ENCODE results near the gene TNFAIP8. TPM values are rescaled to one million over a fixed set of nuclear protein-coding genes. Genes with fewer than 3 reads are reported as not detected.

Gene TNFAIP8
- total RNA-seq, 1 experiment from 2014 or later = 7.3 TPM

DNA sequence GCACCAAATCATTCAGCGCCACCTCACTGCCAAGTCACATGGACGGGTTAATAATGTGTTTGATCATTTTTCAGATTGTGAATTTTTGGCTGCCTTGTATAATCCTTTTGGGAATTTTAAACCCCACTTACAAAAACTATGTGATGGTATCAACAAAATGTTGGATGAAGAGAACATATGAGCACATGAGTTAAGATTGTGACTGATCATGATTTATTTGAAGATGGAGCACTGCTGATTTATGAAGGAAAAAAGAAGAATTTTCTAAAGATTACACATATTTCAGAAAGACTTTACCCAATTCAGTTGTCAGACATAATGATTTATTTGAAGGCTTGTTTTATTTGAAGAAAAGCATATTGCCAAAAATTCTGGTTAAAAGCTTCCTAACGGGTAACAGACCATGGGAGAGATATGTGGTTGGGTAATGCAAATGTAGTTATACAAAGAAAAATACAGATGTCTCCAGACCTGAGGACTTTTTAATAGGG lies 37.4 kb downstream of the TNFAIP8 start:
- Histone ChIP-seq H2BK15ac (ENCODE audit: low read depth, low read length) (no peak overlapping the region), H3T11ph (ENCODE audit: low read length) (no peak overlapping the region), H3K79me2 (ENCODE audit: insufficient read depth, low read length) (no peaks in the 10 kb centered on the region), H3K9ac (ENCODE audit: extremely low read depth, insufficient read length, low read length) (no peak overlapping the region), H4K5ac (ENCODE audit: insufficient read length, low read depth, low read length) (no peak overlapping the region), H3K4me1 (ENCODE audit: insufficient read depth, low read length) (peaks cover 10% of the 10 kb centered on the region), H4K8ac (replicated peaks; ENCODE audit: insufficient read length, low read depth, low read length) (no peak overlapping the region), H3K4me2 (ENCODE audit: insufficient read depth, insufficient read length, low read length) (no peak overlapping the region), H3K79me1 (ENCODE audit: insufficient read depth, low read depth, low read length, poor library complexity, severe bottlenecking) (no peaks in the 10 kb centered on the region), H3K27ac (ENCODE audit: insufficient read length, low read depth, low read length) (no peak overlapping the region), H3K14ac (ENCODE audit: insufficient read depth, low read length) (no peak overlapping the region), H3K23me2 (ENCODE audit: insufficient read length, low read depth, low read length, poor library complexity, severe bottlenecking) (no peaks in the 10 kb centered on the region), H3K18ac (ENCODE audit: insufficient read length, low read depth, low read length) (no peak overlapping the region), H3K23ac (ENCODE audit: insufficient read length, low read depth, low read length) (no peak overlapping the region), H2BK5ac (ENCODE audit: insufficient read length, low read length) (no peak overlapping the region), H3K9me3 (ENCODE audit: control insufficient read depth, low read depth, low read length) (no peaks in the 10 kb centered on the region), H4K91ac (ENCODE audit: insufficient read length, low read depth, low read length) (no peak overlapping the region), H4K20me1 (ENCODE audit: control insufficient read depth, insufficient read depth, insufficient read length) (no peaks in the 10 kb centered on the region), H3K56ac (ENCODE audit: insufficient read length, low read depth, low read length) (no peak overlapping the region), H2BK20ac (ENCODE audit: low read depth, low read length, poor library complexity, severe bottlenecking) (no peak overlapping the region), H2BK120ac (ENCODE audit: low read depth, low read length, poor library complexity, severe bottlenecking) (no peak overlapping the region), H2AFZ (ENCODE audit: low read length) (no peak overlapping the region), H3K4ac (ENCODE audit: low read depth, low read length) (no peak overlapping the region), H2AK5ac (ENCODE audit: insufficient read length, low read length) (no peak overlapping the region), H3K27me3 (ENCODE audit: insufficient read depth, low read length) (no peaks in the 10 kb centered on the region), H2BK12ac (ENCODE audit: insufficient read length, low read depth, low read length) (no peak overlapping the region)
- WGBS (ENCODE audit: extremely low coverage, insufficient read length, low lambda C conversion rate) = no CpG with 5 or more reads among the region's 3 CpGs
- Mint-ChIP-seq H3K9me3 (peaks cover 0 to 2% of the 10 kb centered on the region in 2 experiments; a peak in 2 of 5 replicates), H3K4me1 (peaks cover 18 to 21% of the 10 kb centered on the region in 2 experiments), H3K36me3 (ENCODE audit: insufficient read depth in 1 of 3, low read depth in 3 of 3) (peaks cover 2 to 11% (median 8%) of the 10 kb centered on the region in 3 experiments; a peak in 5 of 7 replicates), H3K4me3 (no peak overlapping the region), H3K27me3 (ENCODE audit: low read depth) (no peaks in the 10 kb centered on the region), H3K27ac (no peak overlapping the region)
- DNase-seq = no peak
- TF ChIP-seq CTCF (conservative IDR thresholded peaks at IDR 0.05) = no peak

Measured in H9 (cell line).